Adipocyte (in vitro differentiated cells): ENCODE results near the gene CSHL1.
"Not testable (repeated sequence)": the region's sequence is repeated elsewhere in the genome, so short reads cannot be mapped to it uniquely, and the experiment has no call there.

Experiments used
- DNase-seq: peaks from one replicate; pipeline ENCODE4 v3.0.0-alpha.2; 2015; ENCODE audit warnings: low read depth
- H3K27me3 ChIP-seq: replicated peaks from 2 replicates; pipeline ENCODE4 v1.7.0; 2013; ENCODE audit warnings: mild to moderate bottlenecking, low read length, moderate library complexity; ENCODE audit not compliant: control insufficient read depth, insufficient read depth
- H3K36me3 ChIP-seq: 2 replicates; pipeline ENCODE4 v1.7.0; 2013; ENCODE audit warnings: low read length, mild to moderate bottlenecking, moderate library complexity; ENCODE audit not compliant: control insufficient read depth, insufficient read depth, severe bottlenecking
- H3K4me1 ChIP-seq: 2 replicates; pipeline ENCODE4 v1.7.0; 2013; ENCODE audit warnings: mild to moderate bottlenecking, low read length, moderate library complexity; ENCODE audit not compliant: control insufficient read depth, insufficient read depth
- H3K4me3 ChIP-seq: 2 replicates; pipeline ENCODE4 v1.7.0; 2013; ENCODE audit warnings: mild to moderate bottlenecking, low read length, moderate library complexity
- H3K9ac ChIP-seq: 2 replicates; pipeline ENCODE4 v1.7.0; 2013; ENCODE audit warnings: mild to moderate bottlenecking, low read length, moderate library complexity
- H3K9me3 ChIP-seq: 2 replicates; pipeline ENCODE4 v1.7.0; 2013; ENCODE audit warnings: mild to moderate bottlenecking, low read length, moderate library complexity; ENCODE audit not compliant: control insufficient read depth

The CSHL1 gene

DNA sequence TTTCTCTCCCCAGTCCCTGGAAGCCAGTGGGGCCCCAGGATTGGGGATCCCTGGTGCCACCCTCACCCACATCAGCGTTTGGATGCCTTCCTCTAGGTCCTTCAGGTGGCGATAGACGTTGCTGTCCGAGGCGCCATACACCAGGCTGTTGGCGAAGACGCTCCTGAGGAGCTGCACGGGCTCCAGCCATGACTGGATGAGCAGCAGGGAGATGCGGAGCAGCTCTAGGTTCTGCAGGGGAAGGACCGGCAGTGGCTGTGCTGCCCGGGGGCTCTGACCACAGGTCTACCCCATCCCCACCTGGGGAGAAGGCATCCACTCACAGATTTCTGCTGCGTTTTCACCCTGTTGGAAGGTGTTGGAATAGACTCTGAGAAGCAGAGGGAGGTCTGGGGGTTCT, 30.4 kb downstream of the CSHL1 start:
- Histone ChIP-seq H3K9me3 (no peaks in the 10 kb centered on the region), H3K4me1 (no peaks in the 10 kb centered on the region), H3K36me3 (no peaks in the 10 kb centered on the region), H3K27me3 (peaks cover 15% of the 10 kb centered on the region), H3K9ac (no peak overlapping the region), H3K4me3 (no peak overlapping the region)
- no peak for DNase-seq

DNA sequence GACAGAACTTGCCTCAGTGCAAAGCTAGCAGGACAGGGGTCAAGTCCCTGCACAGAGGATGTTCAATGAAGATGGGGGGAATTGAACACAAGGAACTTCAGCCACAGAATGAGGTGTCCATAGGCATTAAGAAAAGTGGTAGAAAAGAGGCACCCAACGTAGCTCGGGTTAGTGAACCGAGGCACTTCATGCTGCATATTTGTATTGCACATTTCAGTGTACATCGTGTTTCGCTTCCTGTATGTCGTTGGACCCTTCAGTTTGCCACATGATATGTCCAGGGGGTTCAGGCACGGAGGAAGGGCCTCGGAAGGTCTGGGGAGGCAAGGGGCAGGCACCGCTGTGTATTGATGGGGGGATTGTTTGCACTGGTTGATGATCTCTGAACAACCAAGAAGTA, 32.6 kb downstream of the CSHL1 start:
- not testable (repeated sequence) for H3K4me3 ChIP-seq, H3K4me1 ChIP-seq, H3K36me3 ChIP-seq, H3K9me3 ChIP-seq, DNase-seq, H3K9ac ChIP-seq
- H3K27me3 ChIP-seq: peaks cover 15% of the 10 kb centered on the region

DNA sequence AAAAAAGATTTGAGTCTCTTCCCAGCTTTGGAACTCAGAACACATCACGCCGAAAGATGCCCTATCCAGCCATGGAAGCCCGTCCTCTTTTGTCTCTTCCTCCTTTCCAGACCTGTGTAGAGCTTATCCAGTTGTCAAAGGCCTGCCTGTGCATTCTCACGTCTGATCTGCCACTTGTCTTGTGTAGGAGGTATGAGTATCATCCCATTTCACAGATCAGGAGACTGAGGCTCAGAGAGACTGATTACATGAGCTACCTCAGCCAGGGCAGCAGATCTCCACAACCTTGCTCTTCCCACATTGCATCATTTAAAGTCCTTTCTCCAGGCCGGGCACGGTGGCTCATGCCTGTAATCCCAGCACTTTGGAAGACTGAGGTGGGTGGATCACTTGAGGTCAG, 36.4 kb downstream of the CSHL1 start:
- not testable (repeated sequence) for H3K9me3 ChIP-seq, H3K4me3 ChIP-seq, DNase-seq, H3K9ac ChIP-seq, H3K4me1 ChIP-seq, H3K36me3 ChIP-seq
- H3K27me3 ChIP-seq: peaks cover 14% of the 10 kb centered on the region

DNA sequence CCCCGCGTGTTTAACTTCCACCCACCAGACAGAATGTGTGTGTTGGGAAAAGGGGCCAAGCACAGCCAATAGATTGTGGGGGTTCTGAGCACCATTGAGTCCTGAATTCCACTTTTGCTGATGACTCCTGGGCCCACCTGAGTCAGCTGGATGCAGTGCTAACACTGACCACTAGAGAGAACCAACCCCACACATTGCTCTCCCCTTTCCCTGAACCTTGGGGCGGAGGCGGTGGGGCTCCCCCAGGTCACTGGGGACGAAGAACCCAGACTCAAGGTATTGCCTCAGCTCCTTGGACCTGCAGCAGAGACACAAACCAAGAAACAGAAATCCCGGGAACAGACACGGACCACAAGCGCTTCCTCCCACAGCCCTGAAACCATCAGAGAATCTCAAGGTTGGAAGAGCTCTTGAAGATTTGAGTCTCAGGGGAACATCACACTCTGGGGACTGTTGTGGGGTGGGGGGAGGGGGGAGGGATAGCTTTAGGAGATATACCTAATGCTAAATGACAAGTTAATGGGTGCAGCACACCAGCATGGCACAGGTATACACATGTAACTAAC, 36.9 kb downstream of the CSHL1 start:
- DNase-seq, H3K4me3 ChIP-seq, H3K9ac ChIP-seq, H3K4me1 ChIP-seq, H3K9me3 ChIP-seq, H3K36me3 ChIP-seq: not testable (repeated sequence)
- peaks cover 10% of the 10 kb centered on the region for H3K27me3 ChIP-seq

DNA sequence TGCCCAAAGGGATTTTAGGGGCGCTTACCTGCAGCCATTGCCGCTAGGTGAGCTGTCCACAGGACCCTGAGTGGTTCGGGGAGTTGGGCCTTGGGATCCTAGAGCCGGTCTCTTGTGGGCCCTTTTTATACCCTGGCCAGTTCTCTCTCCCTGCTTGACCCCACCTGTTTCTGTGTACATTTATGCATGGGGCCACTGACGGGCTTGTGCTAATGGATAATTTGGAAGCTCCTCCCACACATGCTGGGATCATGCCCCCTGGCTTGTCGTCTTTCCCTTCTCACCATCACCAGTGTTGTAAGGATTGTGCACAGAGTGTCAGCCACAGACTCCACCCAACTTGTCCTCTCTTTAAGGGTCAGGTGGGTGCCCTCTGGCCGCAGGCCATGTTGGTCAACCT, 37.5 kb downstream of the CSHL1 start, which contains the start of gene CSH2:
TSS of gene CSH2 (minus strand) at position 101 of the 400 bp plus-strand sequence. CDS start at position 38, 63 bp downstream.
- H3K27me3 ChIP-seq: peaks cover 10% of the 10 kb centered on the region
- H3K9ac ChIP-seq, H3K4me3 ChIP-seq, H3K36me3 ChIP-seq, H3K9me3 ChIP-seq, H3K4me1 ChIP-seq, DNase-seq: not testable (repeated sequence)

DNA sequence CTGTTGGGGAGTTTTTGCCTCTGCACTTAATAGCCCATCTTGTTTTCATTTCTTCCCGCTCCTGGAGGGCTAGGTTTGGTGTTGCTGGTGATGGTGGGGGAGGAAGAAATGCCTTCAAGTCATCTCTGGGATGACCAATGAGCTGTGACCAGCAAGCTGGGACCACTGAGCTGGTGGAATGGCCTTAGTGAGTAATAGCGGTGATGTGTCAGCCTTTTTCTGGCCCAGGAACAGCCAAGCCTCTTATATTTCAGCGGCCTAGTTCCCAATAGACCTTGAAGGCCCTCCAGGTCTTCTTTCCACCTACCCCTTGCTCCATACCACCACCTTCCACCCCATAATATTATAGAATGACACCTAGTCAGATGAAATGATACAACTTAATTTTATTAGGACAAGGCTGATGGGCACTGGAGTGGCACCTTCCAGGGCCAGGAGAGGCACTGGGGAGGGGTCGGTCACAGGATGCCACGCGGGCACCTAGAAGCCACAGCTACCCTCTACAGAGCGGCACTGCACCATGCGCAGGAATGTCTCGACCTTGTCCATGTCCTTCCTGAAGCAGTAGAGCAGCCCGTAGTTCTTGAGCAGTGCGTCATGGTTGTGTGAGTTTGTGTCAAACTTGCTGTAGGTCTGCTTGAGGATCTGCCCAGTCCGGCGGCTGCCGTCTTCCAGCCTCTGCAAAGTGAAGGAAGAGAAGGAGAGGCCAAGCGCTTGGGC, 39.3 kb downstream of the CSHL1 start:
- DNase-seq, H3K27me3 ChIP-seq: not testable (repeated sequence)

DNA sequence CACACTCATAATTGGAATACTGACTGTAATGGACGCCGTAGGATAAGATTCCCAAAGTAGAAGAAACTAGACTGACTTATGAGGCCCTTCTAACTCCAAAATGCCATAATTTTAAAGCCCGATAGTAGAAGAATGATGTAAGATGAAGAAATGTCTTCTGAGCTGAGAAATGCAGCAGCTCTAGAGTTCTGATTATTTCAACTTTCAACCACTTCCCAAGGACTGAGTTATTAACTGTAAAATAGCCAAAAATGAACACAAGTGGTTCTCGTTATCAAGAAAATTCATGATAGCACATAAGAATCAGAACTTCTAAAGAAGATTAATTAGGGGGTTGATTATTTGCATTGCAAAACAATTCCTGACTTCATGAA, 40.8 kb downstream of the CSHL1 start:
- H3K27me3 ChIP-seq, H3K4me3 ChIP-seq, H3K36me3 ChIP-seq, H3K4me1 ChIP-seq, H3K9me3 ChIP-seq, H3K9ac ChIP-seq: not testable (repeated sequence)
- peak; percentile 32 for DNase-seq

More for the DNA sequence above, 39.3 kb downstream of the CSHL1 start:
- H3K4me1 ChIP-seq, H3K36me3 ChIP-seq, H3K9me3 ChIP-seq, H3K9ac ChIP-seq, H3K4me3 ChIP-seq: not testable (repeated sequence)

DNA sequence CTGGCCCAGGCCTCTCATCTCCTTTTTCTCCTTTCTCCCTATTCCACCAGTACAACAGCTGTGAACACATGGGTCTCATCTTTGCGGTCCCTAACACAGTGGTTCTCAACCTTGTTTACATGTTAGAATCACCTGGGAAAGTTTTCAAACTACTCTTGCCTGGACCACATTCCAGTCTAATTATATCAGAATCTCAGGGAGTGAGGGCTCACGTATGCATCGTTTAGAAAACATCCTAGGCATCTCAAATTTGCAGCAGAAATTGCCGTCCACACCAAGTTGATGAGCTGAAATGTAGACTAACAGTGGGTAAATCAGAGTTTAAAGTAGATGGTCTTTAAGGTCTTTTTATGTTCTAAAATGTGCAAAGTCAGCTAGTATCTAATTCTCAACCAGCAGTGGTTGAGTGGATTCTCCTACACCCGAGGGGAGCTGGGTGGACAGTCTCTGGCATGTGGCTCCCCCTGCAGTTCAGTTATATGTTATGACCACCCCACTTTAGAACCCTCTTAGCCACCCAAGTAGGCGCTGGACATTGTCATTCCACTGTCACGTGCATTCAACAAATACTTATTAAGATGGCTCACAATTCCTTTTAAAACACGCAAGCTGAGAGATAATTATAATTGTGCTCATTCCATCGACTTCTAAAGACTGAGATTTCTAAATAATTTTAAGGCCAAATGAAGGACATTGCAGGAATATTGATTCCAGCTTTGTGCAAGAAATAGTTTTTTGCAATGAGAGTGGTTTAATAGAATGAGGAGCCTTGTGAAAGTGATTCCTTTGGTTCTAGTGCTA, 41.4 kb downstream of the CSHL1 start:
- not testable (repeated sequence) for H3K9ac ChIP-seq
- DNase-seq: peak; percentile 34

DNA sequence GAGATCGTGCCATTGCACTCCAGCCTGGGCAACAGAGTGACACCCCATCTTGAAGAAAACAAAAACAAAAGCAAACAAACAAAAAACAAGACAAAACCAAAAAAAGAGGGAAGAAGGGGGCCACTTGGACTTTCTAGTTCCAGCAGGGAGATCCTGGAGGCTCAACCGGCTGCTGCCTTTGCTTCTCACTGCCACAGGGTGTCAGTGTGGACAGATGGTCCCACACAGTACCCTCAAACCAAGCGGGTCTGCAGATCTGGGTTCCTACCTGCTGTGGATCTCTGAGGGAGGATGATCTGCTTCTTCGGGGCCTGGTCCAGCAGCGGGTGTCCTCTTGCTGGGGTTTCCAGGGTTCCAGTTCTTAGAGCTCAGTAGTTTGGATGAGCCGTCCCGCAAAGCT, 44.4 kb downstream of the CSHL1 start:
- H3K27me3 ChIP-seq, H3K4me1 ChIP-seq, H3K36me3 ChIP-seq, H3K4me3 ChIP-seq, H3K9ac ChIP-seq, H3K9me3 ChIP-seq: not testable (repeated sequence)
- DNase-seq: peak; percentile 14

More for the DNA sequence above, 41.4 kb downstream of the CSHL1 start:
- H3K9me3 ChIP-seq, H3K4me3 ChIP-seq, H3K36me3 ChIP-seq, H3K27me3 ChIP-seq, H3K4me1 ChIP-seq: not testable (repeated sequence)
